Measurements from ENCODE around the gene LBH.

DNA sequence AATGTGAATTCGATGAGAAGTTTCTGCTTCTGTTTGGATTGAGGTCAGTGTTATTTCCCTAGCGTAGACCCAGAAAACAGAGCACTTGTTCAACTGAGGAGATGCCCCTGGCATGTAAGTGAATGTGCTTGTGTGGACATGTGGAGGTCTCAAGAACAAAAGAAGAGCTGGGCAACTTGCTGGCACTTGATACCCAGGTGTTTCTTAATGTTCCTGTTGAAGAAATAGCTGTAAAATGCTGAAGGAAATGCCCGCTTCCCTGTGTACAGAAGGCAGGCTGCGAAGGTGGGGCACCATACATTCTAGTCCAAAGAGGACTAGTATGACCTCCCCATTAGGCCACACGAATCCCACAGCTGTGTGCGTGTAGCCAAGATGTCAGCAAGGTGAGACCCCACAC is 9.8 kb upstream of the LBH start:
- TF ChIP-seq, protein P1, sequence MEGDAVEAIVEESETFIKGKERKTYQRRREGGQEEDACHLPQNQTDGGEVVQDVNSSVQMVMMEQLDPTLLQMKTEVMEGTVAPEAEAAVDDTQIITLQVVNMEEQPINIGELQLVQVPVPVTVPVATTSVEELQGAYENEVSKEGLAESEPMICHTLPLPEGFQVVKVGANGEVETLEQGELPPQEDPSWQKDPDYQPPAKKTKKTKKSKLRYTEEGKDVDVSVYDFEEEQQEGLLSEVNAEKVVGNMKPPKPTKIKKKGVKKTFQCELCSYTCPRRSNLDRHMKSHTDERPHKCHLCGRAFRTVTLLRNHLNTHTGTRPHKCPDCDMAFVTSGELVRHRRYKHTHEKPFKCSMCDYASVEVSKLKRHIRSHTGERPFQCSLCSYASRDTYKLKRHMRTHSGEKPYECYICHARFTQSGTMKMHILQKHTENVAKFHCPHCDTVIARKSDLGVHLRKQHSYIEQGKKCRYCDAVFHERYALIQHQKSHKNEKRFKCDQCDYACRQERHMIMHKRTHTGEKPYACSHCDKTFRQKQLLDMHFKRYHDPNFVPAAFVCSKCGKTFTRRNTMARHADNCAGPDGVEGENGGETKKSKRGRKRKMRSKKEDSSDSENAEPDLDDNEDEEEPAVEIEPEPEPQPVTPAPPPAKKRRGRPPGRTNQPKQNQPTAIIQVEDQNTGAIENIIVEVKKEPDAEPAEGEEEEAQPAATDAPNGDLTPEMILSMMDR (IDR thresholded peaks at IDR 0.05), result no peak
- no peak for TF ChIP-seq POLR2A (IDR thresholded peaks at IDR 0.05)
